ENCODE measurements around the gene SMC1B. TPM values are rescaled to one million over a fixed set of nuclear protein-coding genes. Genes with fewer than 3 reads are reported as not detected.

Gene SMC1B
- polyA plus RNA-seq, 2 of the 4 experiments (the other 2 are of a cell fraction), result 0.03 TPM; not detected in 1

DNA sequence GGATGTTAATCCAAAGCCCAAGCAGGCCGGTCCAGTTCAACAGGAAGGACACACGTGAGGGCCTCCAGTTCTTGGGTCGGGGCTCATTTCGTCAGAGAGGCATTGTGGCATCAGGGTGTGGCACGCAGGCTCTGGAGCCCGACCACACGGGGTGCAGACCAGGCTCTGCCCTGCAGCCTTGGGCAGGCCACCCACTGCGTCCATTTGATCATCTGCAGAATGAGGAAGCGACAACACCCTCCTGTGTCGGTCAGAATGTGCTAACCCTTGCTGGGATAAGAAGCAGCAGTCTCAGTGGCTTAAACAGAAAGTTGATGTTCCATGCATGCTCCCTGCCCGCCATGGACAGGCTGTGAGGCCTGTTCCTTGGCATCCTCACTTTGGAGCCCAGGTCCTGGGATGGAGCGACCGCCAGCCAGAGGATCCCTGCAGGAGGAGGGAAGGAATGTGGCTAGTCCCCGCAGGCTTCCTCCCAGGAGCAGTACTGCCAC is 10.9 kb upstream of the SMC1B start (continued):
- no peak for TF ChIP-seq RCOR1 (IDR thresholded peaks at IDR 0.05; ENCODE audit: low read depth, low read length)
- TF ChIP-seq, protein P1, sequence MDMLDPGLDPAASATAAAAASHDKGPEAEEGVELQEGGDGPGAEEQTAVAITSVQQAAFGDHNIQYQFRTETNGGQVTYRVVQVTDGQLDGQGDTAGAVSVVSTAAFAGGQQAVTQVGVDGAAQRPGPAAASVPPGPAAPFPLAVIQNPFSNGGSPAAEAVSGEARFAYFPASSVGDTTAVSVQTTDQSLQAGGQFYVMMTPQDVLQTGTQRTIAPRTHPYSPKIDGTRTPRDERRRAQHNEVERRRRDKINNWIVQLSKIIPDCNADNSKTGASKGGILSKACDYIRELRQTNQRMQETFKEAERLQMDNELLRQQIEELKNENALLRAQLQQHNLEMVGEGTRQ (IDR thresholded peaks at IDR 0.05), result no peak

- Histone ChIP-seq H3K9me3 (no peaks in the 10 kb centered on the region), H3K4me3 (no peak overlapping the region), H3K27ac (no peak overlapping the region), H3K4me2 (no peak overlapping the region), H3K4me1 (no peaks in the 10 kb centered on the region)
- TF ChIP-seq SREBF2 (IDR thresholded peaks at IDR 0.05) (no peak), HOXB5 (CRISPR knock-in tag; IDR thresholded peaks at IDR 0.05) (no peak), POLR2A (IDR thresholded peaks at IDR 0.05; ENCODE audit: low read length) (no peak), POLR2AphosphoS2 (conservative IDR thresholded peaks at IDR 0.05; ENCODE audit: low read length) (no peak), ESRRA (IDR thresholded peaks at IDR 0.05; ENCODE audit: borderline replicate concordance, low read length) (no peak), TFCP2L1 (CRISPR knock-in tag; IDR thresholded peaks at IDR 0.05) (no peak), RAD21 (conservative IDR thresholded peaks at IDR 0.05 in 1 of 2, IDR thresholded peaks at IDR 0.05 in 1 of 2) (no peak), CBX8 (IDR thresholded peaks at IDR 0.05) (no peak), BCL3 (IDR thresholded peaks at IDR 0.05) (no peak), EHF (CRISPR knock-in tag; IDR thresholded peaks at IDR 0.05) (no peak), BHLHE40 (IDR thresholded peaks at IDR 0.05; ENCODE audit: low read depth, low read length) (no peak), GATA3 (IDR thresholded peaks at IDR 0.05; ENCODE audit: borderline replicate concordance) (no peak), ZC3H11A (IDR thresholded peaks at IDR 0.05) (no peak), MYC (IDR thresholded peaks at IDR 0.05; ENCODE audit: borderline replicate concordance, low read length) (no peak), JUN (IDR thresholded peaks at IDR 0.05) (no peak), KDM1A (IDR thresholded peaks at IDR 0.05; ENCODE audit: low read depth) (no peak)
- TF ChIP-seq, protein P2, sequence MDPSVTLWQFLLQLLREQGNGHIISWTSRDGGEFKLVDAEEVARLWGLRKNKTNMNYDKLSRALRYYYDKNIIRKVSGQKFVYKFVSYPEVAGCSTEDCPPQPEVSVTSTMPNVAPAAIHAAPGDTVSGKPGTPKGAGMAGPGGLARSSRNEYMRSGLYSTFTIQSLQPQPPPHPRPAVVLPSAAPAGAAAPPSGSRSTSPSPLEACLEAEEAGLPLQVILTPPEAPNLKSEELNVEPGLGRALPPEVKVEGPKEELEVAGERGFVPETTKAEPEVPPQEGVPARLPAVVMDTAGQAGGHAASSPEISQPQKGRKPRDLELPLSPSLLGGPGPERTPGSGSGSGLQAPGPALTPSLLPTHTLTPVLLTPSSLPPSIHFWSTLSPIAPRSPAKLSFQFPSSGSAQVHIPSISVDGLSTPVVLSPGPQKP (IDR thresholded peaks at IDR 0.05; ENCODE audit: low read depth, low read length), result no peak
- POLR2A ChIA-PET, result no interaction called here
- WGBS (ENCODE audit: missing lambda C conversion rate), result 62% methylated on average over 4 of the region's 4 CpGs
- no peak for DNase-seq (ENCODE audit: low read depth in 1 of 2, low spot score in 1 of 2)
- CTCF ChIA-PET, result interaction anchor here (0.9 to 1.7 kb wide), 2 partner anchors 9 to 160 kb away, joined by 3 read pairs; no protein-coding TSS in a partner anchor
- ATAC-seq, result no peak
- no peak for FAIRE-seq
Measured at GRCh38 chr22:45423524-45423923, 10.1 kb upstream of the SMC1B start.

DNA sequence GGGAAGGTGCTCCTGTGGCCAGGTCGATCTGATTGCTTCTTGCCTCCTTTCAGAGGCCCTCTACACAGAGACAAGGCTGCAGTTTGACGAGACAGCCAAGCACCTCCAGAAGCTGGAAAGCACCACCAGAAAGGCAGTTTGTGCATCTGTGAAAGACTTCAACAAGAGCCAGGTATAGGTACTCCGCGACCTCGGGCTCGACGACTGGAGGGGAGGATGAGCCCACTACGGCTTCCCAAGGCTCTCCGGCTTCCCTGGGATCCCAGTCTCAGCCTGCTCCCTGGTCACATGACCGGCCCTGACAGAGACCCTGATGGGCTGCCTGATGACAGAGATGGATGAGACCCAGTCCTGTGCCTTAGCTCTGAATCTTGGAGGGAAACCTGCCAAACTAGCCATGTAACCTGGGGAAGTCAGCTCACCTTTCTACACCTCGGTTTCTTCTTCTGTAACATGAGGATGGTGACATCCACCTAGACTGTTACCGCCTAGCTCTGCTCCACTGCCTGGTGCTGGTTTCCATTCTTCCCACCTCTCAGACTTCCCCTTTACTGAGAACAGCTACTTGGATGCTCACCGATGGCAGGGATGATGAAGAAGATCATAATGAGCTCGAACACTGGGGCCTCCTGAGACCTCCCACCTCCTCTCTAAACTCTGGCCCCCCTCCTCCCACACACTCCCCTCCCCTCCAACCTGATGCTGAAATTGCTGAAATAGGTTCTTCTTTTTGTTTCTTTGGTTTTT is 9.0 kb upstream of the SMC1B start:
- CTCF ChIA-PET, result interaction anchor here (0.8 to 1.7 kb wide), 2 partner anchors 12 to 159 kb away, joined by 3 to 4 read pairs; no protein-coding TSS in a partner anchor
- 89% methylated on average over 12 of the region's 14 CpGs for WGBS (ENCODE audit: missing lambda C conversion rate)

More for the DNA sequence above, 9.0 kb upstream of the SMC1B start:
- Histone ChIP-seq H3K9me3 (no peaks in the 10 kb centered on the region), H3K4me2 (no peak overlapping the region), H3K4me3 (no peak overlapping the region), H3K4me1 (no peaks in the 10 kb centered on the region), H3K27ac (no peak overlapping the region)
- POLR2A ChIA-PET, result no interaction called here
- no peak for FAIRE-seq
- TF ChIP-seq EHF (CRISPR knock-in tag; IDR thresholded peaks at IDR 0.05) (no peak), MAZ (IDR thresholded peaks at IDR 0.05; ENCODE audit: borderline replicate concordance, low read depth, low read length) (no peak), MYC (IDR thresholded peaks at IDR 0.05; ENCODE audit: borderline replicate concordance, low read length) (no peak), KDM5A (IDR thresholded peaks at IDR 0.05) (no peak), CEBPB (IDR thresholded peaks at IDR 0.05) (no peak), HOXA7 (CRISPR knock-in tag; IDR thresholded peaks at IDR 0.05) (no peak), HES2 (IDR thresholded peaks at IDR 0.05) (no peak), EP300 (IDR thresholded peaks at IDR 0.05) (no peak)
- TF ChIP-seq, protein P1 (IDR thresholded peaks at IDR 0.05), result no peak
- TF ChIP-seq, protein P3, sequence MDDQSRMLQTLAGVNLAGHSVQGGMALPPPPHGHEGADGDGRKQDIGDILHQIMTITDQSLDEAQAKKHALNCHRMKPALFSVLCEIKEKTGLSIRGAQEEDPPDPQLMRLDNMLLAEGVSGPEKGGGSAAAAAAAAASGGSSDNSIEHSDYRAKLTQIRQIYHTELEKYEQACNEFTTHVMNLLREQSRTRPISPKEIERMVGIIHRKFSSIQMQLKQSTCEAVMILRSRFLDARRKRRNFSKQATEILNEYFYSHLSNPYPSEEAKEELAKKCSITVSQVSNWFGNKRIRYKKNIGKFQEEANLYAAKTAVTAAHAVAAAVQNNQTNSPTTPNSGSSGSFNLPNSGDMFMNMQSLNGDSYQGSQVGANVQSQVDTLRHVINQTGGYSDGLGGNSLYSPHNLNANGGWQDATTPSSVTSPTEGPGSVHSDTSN (IDR thresholded peaks at IDR 0.05), result no peak
- no peak for DNase-seq (ENCODE audit: low read depth in 1 of 2, low spot score in 1 of 2)
- ATAC-seq, result no peak

All from A549 (cell line).